ENCODE results near the gene HPSE2. TPM values are rescaled to one million over a fixed set of nuclear protein-coding genes. Genes with fewer than 3 reads are reported as not detected.

HPSE2 gene
- total and polyA plus RNA-seq, 4 donors, result 0.05 TPM; not detected in 3

DNA sequence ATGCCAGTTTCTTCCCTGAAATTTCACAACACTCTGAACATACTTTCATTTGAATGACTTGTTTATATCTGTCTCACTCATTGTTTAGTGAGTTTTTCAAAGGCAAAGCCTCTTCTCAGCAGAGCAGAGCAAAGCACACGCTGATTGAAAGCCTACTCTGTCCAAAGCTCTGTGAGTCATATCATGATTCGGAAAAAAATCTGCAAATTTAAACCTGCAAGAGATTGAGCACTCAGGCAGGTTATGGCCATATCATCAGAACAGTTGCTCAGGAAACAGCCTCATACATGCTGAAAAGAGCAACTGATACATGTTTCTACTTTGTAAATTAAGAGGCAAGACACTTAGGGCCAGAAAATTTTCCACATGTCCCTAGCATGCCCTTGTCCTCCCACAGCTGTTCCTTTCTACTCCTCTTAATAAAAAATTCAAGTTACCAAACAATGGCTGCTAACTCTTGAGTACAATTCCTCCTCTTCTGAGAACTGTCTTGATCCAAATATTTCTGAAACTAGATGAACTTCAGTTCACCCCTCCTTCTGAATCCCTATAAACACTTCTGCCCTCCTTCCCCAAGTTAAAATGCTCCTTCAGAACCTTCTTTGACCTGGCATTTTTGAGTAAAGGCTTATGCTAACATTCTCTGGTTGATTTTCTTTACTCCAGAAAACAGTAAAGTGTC, 648.4 kb downstream of the HPSE2 start (continued):
- no peak for TF ChIP-seq REST (IDR thresholded peaks at IDR 0.05)

DNA sequence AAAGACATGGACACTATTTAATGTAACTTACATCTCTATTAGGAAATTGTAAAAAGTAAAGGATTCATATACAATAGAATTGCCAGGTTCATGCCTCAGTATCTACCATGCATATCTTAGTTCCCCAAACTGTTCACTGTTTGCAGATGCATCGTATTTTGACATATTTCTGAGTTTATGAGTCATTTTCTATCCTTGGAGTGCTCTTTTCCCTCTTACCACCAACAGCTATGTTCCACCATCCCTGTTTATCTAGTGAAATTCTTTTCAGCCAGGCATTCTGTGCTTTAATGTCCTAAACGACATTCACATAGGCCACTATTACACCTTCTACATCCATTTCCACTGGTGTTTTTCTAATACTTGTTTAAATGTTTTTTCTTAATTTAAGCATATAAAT, 649.6 kb downstream of the HPSE2 start:
- DNase-seq (ENCODE audit: low spot score), result no peak
- TF ChIP-seq FOXA2 (IDR thresholded peaks at IDR 0.05) (no peak), RAD21 (IDR thresholded peaks at IDR 0.05) (no peak), RXRA (IDR thresholded peaks at IDR 0.05) (no peak), TAF1 (conservative IDR thresholded peaks at IDR 0.05) (no peak), ZBTB33 (IDR thresholded peaks at IDR 0.05) (no peak), HNF4G (IDR thresholded peaks at IDR 0.05) (no peak), REST (IDR thresholded peaks at IDR 0.05) (no peak), FOXA1 (IDR thresholded peaks at IDR 0.05) (no peak), GABPA (IDR thresholded peaks at IDR 0.05 in 1 of 2, conservative IDR thresholded peaks at IDR 0.05 in 1 of 2) (no peak)
- TF ChIP-seq, protein P1, sequence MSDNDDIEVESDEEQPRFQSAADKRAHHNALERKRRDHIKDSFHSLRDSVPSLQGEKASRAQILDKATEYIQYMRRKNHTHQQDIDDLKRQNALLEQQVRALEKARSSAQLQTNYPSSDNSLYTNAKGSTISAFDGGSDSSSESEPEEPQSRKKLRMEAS (IDR thresholded peaks at IDR 0.05), result no peak
- TF ChIP-seq, protein P2, sequence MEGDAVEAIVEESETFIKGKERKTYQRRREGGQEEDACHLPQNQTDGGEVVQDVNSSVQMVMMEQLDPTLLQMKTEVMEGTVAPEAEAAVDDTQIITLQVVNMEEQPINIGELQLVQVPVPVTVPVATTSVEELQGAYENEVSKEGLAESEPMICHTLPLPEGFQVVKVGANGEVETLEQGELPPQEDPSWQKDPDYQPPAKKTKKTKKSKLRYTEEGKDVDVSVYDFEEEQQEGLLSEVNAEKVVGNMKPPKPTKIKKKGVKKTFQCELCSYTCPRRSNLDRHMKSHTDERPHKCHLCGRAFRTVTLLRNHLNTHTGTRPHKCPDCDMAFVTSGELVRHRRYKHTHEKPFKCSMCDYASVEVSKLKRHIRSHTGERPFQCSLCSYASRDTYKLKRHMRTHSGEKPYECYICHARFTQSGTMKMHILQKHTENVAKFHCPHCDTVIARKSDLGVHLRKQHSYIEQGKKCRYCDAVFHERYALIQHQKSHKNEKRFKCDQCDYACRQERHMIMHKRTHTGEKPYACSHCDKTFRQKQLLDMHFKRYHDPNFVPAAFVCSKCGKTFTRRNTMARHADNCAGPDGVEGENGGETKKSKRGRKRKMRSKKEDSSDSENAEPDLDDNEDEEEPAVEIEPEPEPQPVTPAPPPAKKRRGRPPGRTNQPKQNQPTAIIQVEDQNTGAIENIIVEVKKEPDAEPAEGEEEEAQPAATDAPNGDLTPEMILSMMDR (IDR thresholded peaks at IDR 0.05; ENCODE audit: low read depth, low read length, missing input control), result no peak
- no peaks in the 10 kb centered on the region for H3K4me1 ChIP-seq (ENCODE audit: control insufficient read depth in 4 of 4, insufficient read depth in 4 of 4, low read length in 3 of 4)
- 73% methylated on average over 2 of the region's 2 CpGs for WGBS
- no peak overlapping the region for H3K27ac ChIP-seq (ENCODE audit: low read depth in 1 of 2, low read length in 2 of 2)
- no peak overlapping the region for H3K9ac ChIP-seq (ENCODE audit: low read depth in 1 of 2, low read length in 2 of 2)
- no peaks in the 10 kb centered on the region for H3K36me3 ChIP-seq (ENCODE audit: control insufficient read depth in 4 of 4, insufficient read depth in 3 of 4, low read depth in 1 of 4, low read length in 3 of 4)
- no peaks in the 10 kb centered on the region for H3K9me3 ChIP-seq (ENCODE audit: control insufficient read depth in 4 of 4, low read length in 3 of 4)
- no peaks in the 10 kb centered on the region for H3K27me3 ChIP-seq (ENCODE audit: control insufficient read depth in 4 of 4, insufficient read depth in 4 of 4, low read length in 3 of 4)
- no peak overlapping the region for H3K4me3 ChIP-seq (ENCODE audit: low read depth in 1 of 3, low read length in 3 of 3)
